GM21723 (cell line): Measurements from ENCODE around the gene FADS6.

Experiments
- ATAC-seq: cut with Tn5 transposase; IDR thresholded peaks from one replicate; pipeline ENCODE4 v1.9.1; 2021; ENCODE audit warnings: mild to moderate bottlenecking, moderate library complexity; ENCODE audit not compliant: unreplicated experiment

The FADS6 gene

DNA sequence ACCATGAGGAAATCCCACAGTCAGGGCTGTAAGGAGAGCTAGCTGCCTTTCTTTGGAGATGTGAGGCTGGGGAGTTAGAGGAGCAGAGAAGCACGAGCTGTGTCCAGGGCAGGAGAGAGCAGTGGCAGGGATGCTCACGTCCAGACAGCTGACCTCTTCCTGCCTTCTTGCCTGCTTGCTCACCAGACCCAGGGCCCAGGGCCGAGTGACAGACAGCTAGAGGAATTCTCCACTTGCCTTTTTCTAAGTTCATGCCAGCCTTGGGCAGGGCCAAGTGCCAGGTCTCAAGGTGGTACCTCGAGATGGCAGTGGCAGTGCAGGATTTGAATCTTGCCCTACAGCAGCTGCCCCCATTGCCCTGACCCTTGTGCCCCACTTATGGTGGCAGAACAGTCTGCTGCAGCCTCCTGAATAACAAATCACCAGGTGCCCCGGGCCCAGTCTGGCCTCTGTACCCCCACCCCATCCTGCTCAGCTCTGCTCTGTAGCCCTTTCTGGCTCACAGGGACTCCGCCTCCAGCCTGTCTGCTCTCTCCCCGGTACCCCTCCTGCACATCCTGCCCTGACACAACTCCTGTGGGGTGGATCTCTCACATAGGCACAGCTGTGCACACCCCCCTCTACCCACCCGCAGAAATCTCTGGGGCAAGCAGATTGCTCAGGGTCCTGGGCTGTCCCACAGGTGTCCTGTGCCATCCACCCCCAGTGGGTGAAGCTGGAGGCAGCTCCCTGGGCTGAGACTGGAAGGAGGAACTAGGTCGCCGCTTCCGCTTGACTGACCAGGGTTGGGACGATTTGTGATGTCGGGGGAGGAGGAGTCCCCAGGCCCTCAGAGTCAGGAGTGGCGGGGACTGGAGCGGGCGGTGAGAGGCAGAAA lies 59.7 kb downstream of the FADS6 start:
- ATAC-seq, result no peak

DNA sequence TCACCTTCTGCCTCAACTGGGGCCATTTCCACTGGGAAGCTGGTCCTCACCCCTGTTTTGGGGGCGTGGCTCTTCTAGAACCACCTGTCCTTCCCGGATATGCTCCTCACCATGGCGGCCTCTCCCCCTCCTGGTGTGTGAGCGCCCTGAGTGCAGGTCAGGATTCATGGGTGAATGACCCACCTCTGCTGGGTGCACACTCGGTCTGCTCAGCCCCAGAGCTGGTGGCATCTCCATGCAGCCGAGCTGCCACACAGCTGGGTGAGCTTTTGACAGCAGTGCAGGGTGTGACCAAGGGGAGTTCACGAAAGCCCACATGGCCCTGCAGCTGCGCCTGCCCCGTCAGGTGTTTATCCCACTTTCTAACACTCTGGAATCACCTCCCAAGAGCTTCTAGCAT lies 61.0 kb downstream of the FADS6 start:
- ATAC-seq, result no peak

DNA sequence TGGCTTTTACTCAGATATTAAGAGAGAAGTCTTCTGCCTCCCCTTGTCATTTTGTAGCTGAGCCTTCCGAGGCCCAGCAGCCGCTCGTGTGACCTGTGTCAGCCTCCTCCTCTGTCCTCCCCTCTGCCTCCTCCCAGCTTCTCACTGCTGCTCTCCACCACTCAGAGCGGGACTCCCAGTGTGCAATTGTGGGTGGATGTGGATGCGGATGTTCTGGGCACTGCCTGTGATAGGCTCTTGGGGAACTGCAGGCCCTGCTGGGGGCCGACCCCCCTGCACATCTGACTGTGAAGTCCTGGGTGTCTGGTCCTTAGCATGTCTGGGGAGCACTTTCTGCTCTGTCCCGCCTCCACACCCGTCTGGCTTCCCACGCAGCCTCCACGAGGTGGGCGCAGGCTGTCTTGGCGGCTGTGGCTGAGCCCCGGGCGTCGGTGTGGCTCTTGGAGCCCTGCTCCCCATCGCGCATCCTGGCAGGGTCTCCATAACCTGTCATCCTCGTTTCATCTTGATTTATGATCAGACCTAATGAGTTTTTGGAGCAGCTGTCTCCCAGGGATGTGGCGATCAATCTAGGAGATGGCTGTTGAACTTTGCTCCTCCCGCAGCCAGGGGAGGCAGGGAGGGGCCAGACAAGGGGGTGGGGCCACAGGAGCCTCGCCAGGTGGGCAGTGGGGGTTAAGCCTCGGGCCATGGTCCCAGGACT lies 61.8 kb downstream of the FADS6 start:
- no peak for ATAC-seq

GRCh38 chr17:74830861-74831260 lies 62.6 kb downstream of the FADS6 start:
- ATAC-seq, result no peak

DNA sequence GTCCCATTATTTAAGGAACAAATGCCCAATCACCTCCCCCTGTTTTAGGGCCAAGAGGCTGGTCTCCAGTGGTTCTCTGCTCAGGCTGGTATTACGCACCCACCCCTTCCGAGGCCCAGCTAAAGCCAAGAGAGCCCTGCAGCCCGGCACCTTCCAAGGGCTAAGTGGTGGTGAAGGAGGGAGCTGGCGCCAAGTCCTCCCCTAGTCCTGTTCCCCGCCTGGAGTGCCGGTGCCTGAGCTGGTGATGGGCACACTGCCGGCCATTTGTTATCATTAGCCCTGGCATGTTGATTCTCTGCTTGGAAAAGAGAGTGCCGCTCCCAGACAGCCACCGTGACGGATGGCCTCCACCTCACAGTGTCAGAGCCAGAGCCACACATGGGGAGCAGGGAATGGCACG lies 65.6 kb downstream of the FADS6 start:
- ATAC-seq, result no peak
